ENCODE results near the gene BHLHE41.

The BHLHE41 gene

GRCh38 chr12:26114720-26115401 is 10.0 kb downstream of the BHLHE41 start:
- no peak for DNase-seq (ENCODE audit: low read depth in 2 of 2)

GRCh38 chr12:26113853-26114719 is 10.8 kb downstream of the BHLHE41 start:
- peak; percentile 62 to 72 for DNase-seq (ENCODE audit: low read depth in 2 of 2)

DNA sequence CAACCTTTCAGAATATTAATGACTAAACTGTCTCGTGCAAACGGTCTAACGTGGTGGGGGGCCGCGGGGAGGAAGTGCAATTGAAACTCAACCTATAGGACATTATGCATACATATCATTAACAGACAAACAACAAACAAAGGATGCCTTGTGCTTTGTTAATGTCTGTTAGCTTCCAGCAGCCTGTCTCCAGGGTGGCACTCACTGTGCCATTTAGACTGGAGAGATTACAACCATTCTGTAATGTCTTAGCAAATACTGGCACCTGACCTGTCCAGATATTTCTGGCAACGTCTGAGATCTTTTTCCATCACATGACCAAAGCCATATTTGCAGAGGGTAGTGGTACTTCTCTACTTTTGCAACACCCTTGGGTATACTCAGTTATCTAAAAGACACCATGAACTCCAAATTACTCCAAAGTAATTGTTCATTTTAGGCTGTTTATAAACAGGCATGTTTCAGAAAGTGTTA is 11.6 kb downstream of the BHLHE41 start:
- DNase-seq (ENCODE audit: low read depth in 2 of 2), result no peak

DNA sequence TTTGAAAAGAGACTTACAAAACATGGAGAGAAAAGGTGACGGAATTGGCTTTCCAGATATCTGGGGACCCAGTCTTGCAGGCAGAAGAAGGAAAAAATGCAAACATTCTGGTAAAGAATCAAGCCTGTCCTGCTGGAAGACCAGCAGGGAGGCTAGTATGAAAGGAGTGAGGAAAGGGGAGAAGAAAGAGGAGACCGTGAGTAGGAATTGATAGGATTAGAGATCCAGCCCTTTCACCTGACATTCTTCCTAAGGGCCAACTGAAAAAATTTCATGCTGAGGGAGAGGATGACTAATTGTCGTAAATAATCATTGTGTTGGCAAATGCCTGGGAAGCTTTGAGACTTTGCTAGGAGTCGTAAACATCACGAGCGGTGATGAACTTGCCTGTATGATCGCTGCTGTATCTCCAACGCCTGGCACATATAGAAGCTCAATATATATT is 12.1 kb downstream of the BHLHE41 start:
- DNase-seq (ENCODE audit: low read depth in 2 of 2), result no peak

GRCh38 chr12:26112232-26112631 is 12.6 kb downstream of the BHLHE41 start:
- no peak for DNase-seq (ENCODE audit: low read depth in 2 of 2)

- no peak for DNase-seq (ENCODE audit: low read depth in 2 of 2)
Observed at GRCh38 chr12:26109343-26109881, 15.4 kb downstream of the BHLHE41 start.

DNA sequence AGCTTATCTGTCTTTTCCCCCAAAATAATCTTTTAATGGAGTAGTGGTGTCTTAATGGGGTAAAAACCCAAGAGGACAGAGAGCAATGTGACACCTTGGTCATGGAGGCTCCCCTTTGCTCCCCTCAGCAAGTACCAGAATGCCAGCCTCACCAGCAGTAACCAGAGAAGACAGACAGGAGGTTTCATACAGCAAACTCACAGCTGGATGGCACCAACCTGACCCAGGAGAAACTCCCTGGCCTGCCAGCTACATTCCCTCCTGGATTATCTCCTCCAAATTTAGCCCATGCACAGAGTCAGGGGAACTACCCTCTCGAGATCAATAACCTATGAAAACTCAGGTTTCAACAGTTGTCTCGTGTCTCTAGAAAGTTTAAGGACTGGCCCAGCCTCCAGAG is 15.9 kb downstream of the BHLHE41 start:
- DNase-seq (ENCODE audit: low read depth in 2 of 2), result no peak

DNA sequence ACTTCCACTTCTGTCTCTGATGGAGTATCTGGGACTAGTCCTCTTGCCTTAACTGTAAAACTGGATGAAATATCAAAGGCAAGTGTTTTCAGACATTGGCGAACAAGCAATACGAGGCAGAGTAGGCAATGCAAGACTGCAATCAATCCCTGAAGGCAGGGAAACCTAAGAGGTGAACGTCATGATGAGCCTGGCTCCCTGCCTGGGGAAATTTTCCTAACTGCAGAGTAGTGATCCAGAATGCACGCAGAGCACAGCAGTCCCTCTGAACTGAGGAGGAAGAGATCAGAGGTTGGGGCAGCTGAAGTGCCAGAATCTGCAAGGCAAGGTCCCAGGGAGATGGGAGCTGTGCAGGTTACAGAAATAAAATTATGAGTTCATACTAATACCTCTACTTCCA is 18.5 kb downstream of the BHLHE41 start:
- no peak for DNase-seq (ENCODE audit: low read depth in 2 of 2)

DNA sequence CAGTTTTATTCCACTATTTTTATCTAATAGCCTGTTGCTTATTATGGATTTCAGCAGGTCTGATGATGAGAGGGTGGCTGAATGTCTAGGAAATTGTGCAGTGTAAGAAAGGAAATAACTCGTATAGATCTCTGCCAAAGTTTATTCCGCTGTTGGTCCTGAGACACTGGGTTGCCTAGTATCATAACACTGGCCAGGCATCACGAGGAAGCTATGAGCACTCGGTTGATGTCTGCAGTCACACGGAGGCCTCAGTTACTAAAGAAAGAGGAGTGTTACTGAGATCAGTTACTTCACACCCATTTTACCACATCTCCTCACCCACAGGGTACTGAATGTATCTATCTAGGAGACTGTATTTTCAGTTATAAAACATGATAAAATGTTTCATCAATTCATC is 21.9 kb downstream of the BHLHE41 start:
- no peak for DNase-seq (ENCODE audit: low read depth in 2 of 2)

DNA sequence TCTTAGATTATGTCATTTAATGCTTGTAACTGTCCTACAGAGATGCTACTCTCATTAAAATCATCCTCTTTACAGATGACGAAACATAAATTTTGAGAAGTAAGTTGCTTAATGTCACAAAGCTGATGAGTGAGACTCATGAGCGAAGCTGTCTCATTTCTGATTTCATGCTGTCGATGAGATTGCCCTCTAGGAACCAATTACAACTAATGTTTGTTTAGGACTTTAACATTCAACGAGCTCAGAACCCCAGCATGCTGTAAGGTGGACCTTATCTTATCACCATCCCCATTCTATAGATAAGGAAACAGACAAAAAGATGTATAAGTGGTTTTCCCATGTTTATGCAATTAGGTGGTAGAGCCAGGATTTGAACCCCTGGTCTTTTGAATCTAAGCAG is 23.1 kb downstream of the BHLHE41 start:
- no peak for DNase-seq (ENCODE audit: low read depth in 2 of 2)

DNA sequence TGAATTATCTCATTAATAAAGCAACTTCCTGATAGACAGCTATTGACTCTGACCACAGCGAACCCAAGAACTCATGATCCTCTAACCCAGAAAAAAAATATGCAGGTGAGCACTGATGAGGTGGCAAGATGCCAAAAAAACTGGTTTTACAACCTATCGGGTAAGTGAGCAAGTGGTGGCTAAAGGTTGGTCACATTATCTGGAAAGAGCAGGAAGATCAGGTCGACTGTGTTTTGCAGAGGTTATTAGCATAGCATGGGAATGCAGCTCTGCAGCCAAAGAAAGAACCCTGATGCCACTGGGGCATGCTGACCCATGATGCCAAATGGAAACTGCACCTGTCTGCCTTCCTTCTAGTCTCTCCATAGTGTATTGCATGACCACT is 23.5 kb downstream of the BHLHE41 start:
- no peak for DNase-seq (ENCODE audit: low read depth in 2 of 2)

DNA sequence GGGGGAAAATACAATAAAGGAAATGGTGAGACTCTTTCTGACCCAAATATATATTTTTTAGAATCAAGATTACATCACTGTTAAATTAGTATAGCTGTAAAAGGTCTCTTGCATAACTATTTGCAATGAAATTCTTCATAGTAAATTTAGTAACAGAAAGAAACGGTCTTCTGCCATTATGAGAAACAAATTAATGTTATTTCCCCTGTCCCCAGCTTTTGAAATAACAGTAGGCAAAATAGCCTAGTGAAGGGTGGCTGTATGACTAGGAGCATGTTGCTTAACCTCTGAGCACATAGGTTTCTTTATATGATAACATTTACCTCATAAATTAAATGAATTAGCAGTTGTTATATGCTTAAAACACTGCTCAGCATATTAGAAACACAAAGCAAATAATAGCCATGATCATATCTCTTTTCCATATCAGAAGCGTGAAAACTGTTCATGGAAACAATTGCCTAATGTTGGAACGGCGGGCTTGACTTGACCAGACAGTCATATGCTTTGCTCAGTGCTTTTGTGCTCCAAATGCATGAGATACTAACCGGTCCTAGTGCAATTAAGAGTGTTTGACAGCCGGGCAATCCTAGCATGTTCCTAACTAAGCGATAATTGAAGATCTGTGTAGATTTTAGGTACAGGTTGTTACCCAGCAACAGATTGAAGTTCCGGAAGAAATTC is 24.0 kb downstream of the BHLHE41 start:
- no peak for DNase-seq (ENCODE audit: low read depth in 2 of 2)

GRCh38 chr12:26097046-26097878 is 27.6 kb downstream of the BHLHE41 start:
- peak; percentile 11 to 34 for DNase-seq (ENCODE audit: low read depth in 2 of 2)

- DNase-seq (ENCODE audit: low read depth in 2 of 2), result no peak
Observed at GRCh38 chr12:26096036-26096435, 28.8 kb downstream of the BHLHE41 start.

GRCh38 chr12:26095186-26095585 is 29.7 kb downstream of the BHLHE41 start:
- no peak for DNase-seq (ENCODE audit: low read depth in 2 of 2)

DNA sequence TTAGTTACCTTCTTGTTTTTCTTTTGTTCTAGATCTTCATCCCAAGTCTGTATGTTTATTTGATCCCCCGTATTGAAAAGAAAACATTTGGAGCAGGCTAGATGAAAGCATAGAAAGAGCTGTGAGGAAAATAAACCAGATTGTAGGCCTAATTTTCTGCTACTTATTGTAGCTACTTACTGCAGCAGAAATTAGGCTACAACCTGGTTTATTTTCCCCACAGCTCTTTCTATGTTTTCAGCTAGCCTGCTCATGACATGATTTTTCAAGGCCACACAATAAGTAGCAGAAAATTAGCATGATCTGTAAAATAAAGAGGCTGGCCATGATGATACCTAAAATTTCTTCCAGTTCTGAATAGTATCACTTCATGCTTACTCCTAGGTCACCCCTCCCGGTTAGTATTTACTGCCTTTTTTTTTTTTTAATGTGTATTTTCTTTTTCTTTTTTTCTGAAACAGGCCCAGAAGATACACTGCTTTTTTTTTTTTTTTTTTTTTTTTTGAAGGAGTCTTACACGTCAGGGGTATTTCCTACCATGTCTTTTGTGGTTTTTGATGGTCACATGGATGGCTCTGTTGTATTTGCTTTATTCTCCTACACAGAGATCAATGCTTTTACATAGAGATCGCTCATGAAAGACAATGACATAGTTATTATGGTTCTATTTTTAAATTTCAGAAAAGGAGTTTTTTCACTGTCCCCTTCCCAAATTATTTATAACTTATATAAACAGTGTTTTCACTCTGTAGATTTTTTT is 32.3 kb downstream of the BHLHE41 start:
- DNase-seq (ENCODE audit: low read depth in 2 of 2), result no peak

GRCh38 chr12:26091822-26092221 is 33.0 kb downstream of the BHLHE41 start:
- no peak for DNase-seq (ENCODE audit: low read depth in 2 of 2)

GRCh38 chr12:26090836-26091510 is 33.9 kb downstream of the BHLHE41 start:
- no peak for DNase-seq (ENCODE audit: low read depth in 2 of 2)

DNA sequence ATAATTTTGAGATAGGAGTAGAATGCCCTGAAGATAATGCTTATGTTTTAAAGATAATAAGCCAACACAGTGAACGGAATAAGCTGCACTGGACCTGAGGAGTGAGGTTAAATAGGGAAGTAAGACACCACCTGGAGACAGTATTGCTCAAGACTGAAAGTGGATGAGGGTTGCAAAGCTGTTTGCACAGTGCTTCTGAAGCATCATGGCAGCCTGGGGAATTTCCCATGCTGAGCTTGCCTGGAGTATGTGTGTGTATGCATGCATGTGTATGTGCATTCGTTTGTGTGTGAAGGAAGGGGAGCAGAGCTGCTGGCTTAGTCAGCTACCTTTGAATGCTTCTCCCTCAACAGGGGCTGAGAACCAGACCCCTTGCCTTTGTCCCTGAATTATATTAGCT is 35.8 kb downstream of the BHLHE41 start:
- no peak for DNase-seq (ENCODE audit: low read depth in 2 of 2)

DNA sequence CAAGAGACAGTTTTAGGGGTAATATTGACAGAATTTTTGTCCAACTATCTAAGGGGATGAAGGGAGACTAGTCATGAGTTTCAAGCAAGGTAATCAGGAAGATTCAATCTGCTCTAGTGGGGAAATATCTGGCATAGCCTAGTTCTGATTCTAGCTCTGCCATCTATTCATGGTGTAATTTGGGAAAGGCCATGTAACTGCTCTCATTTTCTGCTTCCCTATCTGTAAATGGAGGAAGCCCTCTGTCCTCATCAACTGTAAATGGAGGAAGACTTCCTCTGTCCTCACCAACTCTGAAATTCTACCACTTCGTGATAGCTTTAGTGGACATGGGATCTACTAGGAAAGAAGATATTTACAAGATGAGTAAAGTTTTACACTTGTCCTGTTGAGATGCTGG is 37.9 kb downstream of the BHLHE41 start:
- no peak for DNase-seq (ENCODE audit: low read depth in 2 of 2)
